Panc1 (cell line): ENCODE measurements around the gene NEUROD1. TPM values are rescaled to one million over a fixed set of nuclear protein-coding genes. Genes with fewer than 3 reads are reported as not detected.

ENCODE experiments used
- ATAC-seq: fragments of 200-7000 bp; cut with Tn5 transposase; 2 replicates; pipeline ENCODE4 v1.9.1; 2020; ENCODE audit warnings: mild to moderate bottlenecking, moderate library complexity
- BruUV-seq: library from RNA; stranded (reverse); fragments of 400-500 nt; replicated peaks from 2 replicates; lab custom pipeline; 2021; lab: Mats Ljungman, UMichigan
- CTCF ChIA-PET: fragments of 300-600 bp; sonication (Branson Sonifier 250); formaldehyde crosslinking; loops from one replicate; lab custom pipeline; 2022; ENCODE audit warnings: antibody characterized with exemption; lab: Charles Lee
- POLR2A ChIA-PET: fragments of 300-600 bp; sonication (Branson Sonifier 250); formaldehyde crosslinking; loops from one replicate; lab custom pipeline; 2022; ENCODE audit warnings: antibody characterized with exemption; lab: Charles Lee
- DNase-seq: peaks from one replicate; pipeline ENCODE4 v3.0.0-alpha.2; 2010; ENCODE audit warnings: low read depth, low spot score
- H3K27ac ChIP-seq: 2 replicates; pipeline ENCODE4 v1.5.1; 2011; ENCODE audit warnings: mild to moderate bottlenecking, low read length, inconsistent platforms
- H3K27me3 ChIP-seq: fragments of 200-500 bp; sonication (Bioruptor generic); 2 replicates; pipeline ENCODE4 v1.6.0; 2014; ENCODE audit warnings: low read length, inconsistent platforms; ENCODE audit not compliant: control insufficient read depth, insufficient read depth
- H3K36me3 ChIP-seq: fragments of 200-500 bp; sonication (Bioruptor generic); 2 replicates; pipeline ENCODE4 v1.5.1; 2014; ENCODE audit warnings: inconsistent platforms, mild to moderate bottlenecking, low read length, moderate library complexity; ENCODE audit not compliant: control insufficient read depth, insufficient read depth
- H3K4me1 ChIP-seq: 2 replicates; pipeline ENCODE4 v1.5.1; 2011; ENCODE audit warnings: inconsistent platforms, mild to moderate bottlenecking, low read length, moderate library complexity; ENCODE audit not compliant: control insufficient read depth, insufficient read depth
- H3K4me3 ChIP-seq, 2 experiments: 2 replicates each; pipeline ENCODE4 v1.5.1; 2011 to 2012; ENCODE audit warnings: low read depth in 2 of 2, low read length in 2 of 2, mild to moderate bottlenecking in 2 of 2, inconsistent platforms in 1 of 2, moderate library complexity in 1 of 2
- H3K9me3 ChIP-seq: fragments of 200-500 bp; sonication (Bioruptor generic); 2 replicates; pipeline ENCODE4 v1.5.1; 2014; ENCODE audit warnings: low read depth, mild to moderate bottlenecking, inconsistent platforms, low read length, moderate library complexity; ENCODE audit not compliant: control insufficient read depth, insufficient read depth
- POLR2AphosphoS5 ChIP-seq: IDR thresholded peaks from 2 replicates; pipeline ENCODE4 v1.6.1; 2012; ENCODE audit warnings: mild to moderate bottlenecking, low read depth, low read length, moderate library complexity
- SIN3A ChIP-seq: IDR thresholded peaks from 2 replicates; pipeline ENCODE4 v1.6.1; 2012; ENCODE audit warnings: low read depth, mild to moderate bottlenecking, low read length, moderate library complexity, borderline replicate concordance; ENCODE audit not compliant: insufficient read depth
- TCF7L2 ChIP-seq: IDR thresholded peaks from 2 replicates; pipeline ENCODE4 v1.6.1; 2011; ENCODE audit warnings: mild to moderate bottlenecking, low read depth, low read length, inconsistent platforms
- in situ Hi-C: cut with HindIII; loops from 2 replicates; pipeline ENCODE4 v1.10.0; 2016; ENCODE audit warnings: low sequenced_read_pairs, low pct_unique_long_range_greater_than_20kb
- intact Hi-C: fragments of 100-400 bp; cut with micrococcal nuclease; formaldehyde crosslinking; loops from one replicate; pipeline ENCODE4 v1.10.0; 2022; ENCODE audit not compliant: unreplicated experiment
- total RNA-seq: library from RNA; stranded (reverse); gene quantifications from one replicate; pipeline ENCODE4 v1.2.1, GENCODE V29; 2021; ENCODE audit not compliant: unreplicated experiment
- TF ChIP-seq, protein P1 (sequence below): fragments of 450-650 bp; IDR thresholded peaks from 2 replicates; pipeline ENCODE4 v1.5.1; 2017; ENCODE audit warnings: mild to moderate bottlenecking
- TF ChIP-seq, protein P2 (sequence below), 2 experiments: IDR thresholded peaks; 2 replicates each; pipeline ENCODE4 v1.6.1; 2011 to 2012; ENCODE audit warnings: low read depth in 2 of 2, control low read depth in 1 of 2, low read length in 1 of 2, mild to moderate bottlenecking in 1 of 2, moderate library complexity in 1 of 2; ENCODE audit not compliant: insufficient read depth in 1 of 2

NEUROD1 gene
- total RNA-seq, 1 experiment from 2014 or later = not detected

DNA sequence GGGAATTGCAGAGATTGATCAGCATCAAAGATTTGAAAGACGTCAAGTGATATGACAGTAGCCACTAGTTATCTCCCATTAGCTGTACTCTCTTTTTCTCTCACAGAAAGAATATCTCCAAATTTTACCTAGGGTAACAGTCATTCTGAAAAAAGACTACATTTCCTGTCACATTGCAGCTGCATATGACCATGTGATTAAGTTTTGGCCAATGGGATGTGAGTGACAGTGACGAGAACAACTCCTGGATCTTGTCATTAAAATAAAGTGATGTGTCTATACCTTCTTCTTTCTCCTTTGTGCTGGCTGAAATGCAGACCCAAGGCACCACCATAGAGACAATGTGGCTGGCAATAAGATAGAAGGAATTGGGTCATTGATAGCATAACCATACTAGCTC lies 10.5 kb upstream of the NEUROD1 start:
- Histone ChIP-seq H3K9me3 (no peaks in the 10 kb centered on the region), H3K4me1 (no peaks in the 10 kb centered on the region), H3K27ac (no peak overlapping the region), H3K4me3 (no peak overlapping the region), H3K36me3 (no peaks in the 10 kb centered on the region), H3K27me3 (no peaks in the 10 kb centered on the region)
- no peak for TF ChIP-seq POLR2AphosphoS5
- TF ChIP-seq, protein P1, sequence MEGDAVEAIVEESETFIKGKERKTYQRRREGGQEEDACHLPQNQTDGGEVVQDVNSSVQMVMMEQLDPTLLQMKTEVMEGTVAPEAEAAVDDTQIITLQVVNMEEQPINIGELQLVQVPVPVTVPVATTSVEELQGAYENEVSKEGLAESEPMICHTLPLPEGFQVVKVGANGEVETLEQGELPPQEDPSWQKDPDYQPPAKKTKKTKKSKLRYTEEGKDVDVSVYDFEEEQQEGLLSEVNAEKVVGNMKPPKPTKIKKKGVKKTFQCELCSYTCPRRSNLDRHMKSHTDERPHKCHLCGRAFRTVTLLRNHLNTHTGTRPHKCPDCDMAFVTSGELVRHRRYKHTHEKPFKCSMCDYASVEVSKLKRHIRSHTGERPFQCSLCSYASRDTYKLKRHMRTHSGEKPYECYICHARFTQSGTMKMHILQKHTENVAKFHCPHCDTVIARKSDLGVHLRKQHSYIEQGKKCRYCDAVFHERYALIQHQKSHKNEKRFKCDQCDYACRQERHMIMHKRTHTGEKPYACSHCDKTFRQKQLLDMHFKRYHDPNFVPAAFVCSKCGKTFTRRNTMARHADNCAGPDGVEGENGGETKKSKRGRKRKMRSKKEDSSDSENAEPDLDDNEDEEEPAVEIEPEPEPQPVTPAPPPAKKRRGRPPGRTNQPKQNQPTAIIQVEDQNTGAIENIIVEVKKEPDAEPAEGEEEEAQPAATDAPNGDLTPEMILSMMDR = no peak
- CTCF ChIA-PET = no interaction called here
- intact Hi-C loops = no loop called here
- POLR2A ChIA-PET = no interaction called here
- no TSS peak for BruUV-seq
- DNase-seq (no peak), ATAC-seq (no peak)
- in situ Hi-C loops = no loop called here

DNA sequence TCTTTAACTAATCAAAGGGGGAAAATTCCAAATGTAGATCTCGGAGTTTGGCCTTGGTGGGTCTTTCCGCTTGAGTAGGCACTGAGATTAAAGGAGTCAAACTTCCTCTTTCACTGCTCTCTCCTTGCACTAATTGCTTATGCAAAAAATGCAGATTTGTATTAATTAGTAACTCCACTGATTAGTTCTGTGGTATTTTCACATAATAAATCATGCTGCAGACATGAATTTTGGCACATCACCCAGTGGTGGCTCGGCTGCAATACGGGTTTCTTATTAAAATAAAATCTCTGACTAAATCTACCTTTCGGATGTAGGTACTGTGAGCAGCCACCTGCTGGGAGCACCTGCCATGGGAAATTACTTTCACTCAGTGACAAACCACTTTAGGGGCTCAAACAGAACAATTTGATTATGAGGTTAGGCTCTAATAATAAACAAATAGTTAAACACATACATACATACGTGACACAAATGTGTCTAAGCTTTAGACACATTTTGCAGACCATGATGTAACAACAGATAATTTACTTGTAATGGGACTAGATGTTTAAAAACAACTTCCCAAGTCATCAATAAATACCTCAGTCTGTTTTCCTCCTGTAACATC lies 6.4 kb upstream of the NEUROD1 start:
- Histone ChIP-seq H3K4me3 (no peak overlapping the region), H3K27me3 (peaks cover 6% of the 10 kb centered on the region; the same call in 1 of the 2 replicates), H3K4me1 (no peaks in the 10 kb centered on the region), H3K36me3 (no peaks in the 10 kb centered on the region), H3K9me3 (no peaks in the 10 kb centered on the region), H3K27ac (no peak overlapping the region)
- no peak for TF ChIP-seq TCF7L2
- no peak for TF ChIP-seq POLR2AphosphoS5
- TF ChIP-seq, protein P2, sequence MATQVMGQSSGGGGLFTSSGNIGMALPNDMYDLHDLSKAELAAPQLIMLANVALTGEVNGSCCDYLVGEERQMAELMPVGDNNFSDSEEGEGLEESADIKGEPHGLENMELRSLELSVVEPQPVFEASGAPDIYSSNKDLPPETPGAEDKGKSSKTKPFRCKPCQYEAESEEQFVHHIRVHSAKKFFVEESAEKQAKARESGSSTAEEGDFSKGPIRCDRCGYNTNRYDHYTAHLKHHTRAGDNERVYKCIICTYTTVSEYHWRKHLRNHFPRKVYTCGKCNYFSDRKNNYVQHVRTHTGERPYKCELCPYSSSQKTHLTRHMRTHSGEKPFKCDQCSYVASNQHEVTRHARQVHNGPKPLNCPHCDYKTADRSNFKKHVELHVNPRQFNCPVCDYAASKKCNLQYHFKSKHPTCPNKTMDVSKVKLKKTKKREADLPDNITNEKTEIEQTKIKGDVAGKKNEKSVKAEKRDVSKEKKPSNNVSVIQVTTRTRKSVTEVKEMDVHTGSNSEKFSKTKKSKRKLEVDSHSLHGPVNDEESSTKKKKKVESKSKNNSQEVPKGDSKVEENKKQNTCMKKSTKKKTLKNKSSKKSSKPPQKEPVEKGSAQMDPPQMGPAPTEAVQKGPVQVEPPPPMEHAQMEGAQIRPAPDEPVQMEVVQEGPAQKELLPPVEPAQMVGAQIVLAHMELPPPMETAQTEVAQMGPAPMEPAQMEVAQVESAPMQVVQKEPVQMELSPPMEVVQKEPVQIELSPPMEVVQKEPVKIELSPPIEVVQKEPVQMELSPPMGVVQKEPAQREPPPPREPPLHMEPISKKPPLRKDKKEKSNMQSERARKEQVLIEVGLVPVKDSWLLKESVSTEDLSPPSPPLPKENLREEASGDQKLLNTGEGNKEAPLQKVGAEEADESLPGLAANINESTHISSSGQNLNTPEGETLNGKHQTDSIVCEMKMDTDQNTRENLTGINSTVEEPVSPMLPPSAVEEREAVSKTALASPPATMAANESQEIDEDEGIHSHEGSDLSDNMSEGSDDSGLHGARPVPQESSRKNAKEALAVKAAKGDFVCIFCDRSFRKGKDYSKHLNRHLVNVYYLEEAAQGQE (IDR thresholded peaks at IDR 0.05; ENCODE audit: insufficient read depth in 1 of 2, low read depth in 2 of 2, low read length in 1 of 2) = no peak
- TF ChIP-seq SIN3A = no peak
- no TSS peak for BruUV-seq
- intact Hi-C loops = no loop called here
- ATAC-seq = no peak
- ChIA-PET CTCF (interaction anchor here (1.2 kb wide), 1 partner anchor 29 kb away, joined by 3 read pairs; no protein-coding TSS in a partner anchor), POLR2A (no interaction called here)
- no peak for DNase-seq
- in situ Hi-C loops = no loop called here

DNA sequence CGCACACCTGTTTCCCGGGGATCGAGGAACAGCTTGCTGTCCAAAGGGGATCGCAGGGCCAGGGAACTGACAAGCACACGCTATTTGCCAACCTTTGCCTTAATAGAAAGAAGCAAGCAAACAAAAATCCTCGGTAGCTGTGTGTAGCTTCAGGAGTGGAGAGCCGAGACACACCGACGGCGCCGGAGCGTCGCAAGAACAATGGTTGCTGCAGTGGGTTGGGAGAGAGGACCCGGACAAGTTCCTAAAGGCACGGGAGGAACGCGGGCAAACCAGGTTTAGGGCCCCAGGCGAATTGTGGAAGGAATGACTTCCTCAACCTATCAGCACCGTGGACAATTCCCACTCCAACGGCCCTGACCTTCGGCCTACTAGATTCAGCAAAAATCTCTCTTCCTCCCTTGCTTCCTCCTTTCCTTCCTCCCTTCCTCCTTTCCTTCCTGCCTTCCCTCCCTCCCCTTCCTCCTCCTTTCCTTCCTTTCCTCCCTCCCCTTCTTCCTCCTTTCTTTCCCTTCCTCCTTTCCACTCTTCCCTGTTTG lies 4.9 kb upstream of the NEUROD1 start:
- TF ChIP-seq, protein P2 (IDR thresholded peaks at IDR 0.05; ENCODE audit: insufficient read depth in 1 of 2, low read depth in 2 of 2, low read length in 1 of 2) = peak; percentile 82 to 86
- TF ChIP-seq, protein P1 = no peak
- ChIA-PET CTCF (interaction anchor here (0.7 kb wide), 1 partner anchor 288 kb away, joined by 19 read pairs; no protein-coding TSS in a partner anchor), POLR2A (interaction anchor here (0.7 kb wide), 1 partner anchor 214 kb away, joined by 23 read pairs; no protein-coding TSS in a partner anchor)
- intact Hi-C loops (no loop called here), in situ Hi-C loops (no loop called here)
- no peak overlapping the region for H3K4me3 ChIP-seq
- DNase-seq = no peak
- ATAC-seq = no peak
- H3K27me3 ChIP-seq = peaks cover 8% of the 10 kb centered on the region
- no TSS peak for BruUV-seq
- no peak overlapping the region for H3K27ac ChIP-seq
- no peaks in the 10 kb centered on the region for H3K4me1 ChIP-seq
- H3K36me3 ChIP-seq = no peaks in the 10 kb centered on the region
- H3K9me3 ChIP-seq = no peaks in the 10 kb centered on the region
